Measurements from ENCODE around the gene TOM1.

Gene TOM1

DNA sequence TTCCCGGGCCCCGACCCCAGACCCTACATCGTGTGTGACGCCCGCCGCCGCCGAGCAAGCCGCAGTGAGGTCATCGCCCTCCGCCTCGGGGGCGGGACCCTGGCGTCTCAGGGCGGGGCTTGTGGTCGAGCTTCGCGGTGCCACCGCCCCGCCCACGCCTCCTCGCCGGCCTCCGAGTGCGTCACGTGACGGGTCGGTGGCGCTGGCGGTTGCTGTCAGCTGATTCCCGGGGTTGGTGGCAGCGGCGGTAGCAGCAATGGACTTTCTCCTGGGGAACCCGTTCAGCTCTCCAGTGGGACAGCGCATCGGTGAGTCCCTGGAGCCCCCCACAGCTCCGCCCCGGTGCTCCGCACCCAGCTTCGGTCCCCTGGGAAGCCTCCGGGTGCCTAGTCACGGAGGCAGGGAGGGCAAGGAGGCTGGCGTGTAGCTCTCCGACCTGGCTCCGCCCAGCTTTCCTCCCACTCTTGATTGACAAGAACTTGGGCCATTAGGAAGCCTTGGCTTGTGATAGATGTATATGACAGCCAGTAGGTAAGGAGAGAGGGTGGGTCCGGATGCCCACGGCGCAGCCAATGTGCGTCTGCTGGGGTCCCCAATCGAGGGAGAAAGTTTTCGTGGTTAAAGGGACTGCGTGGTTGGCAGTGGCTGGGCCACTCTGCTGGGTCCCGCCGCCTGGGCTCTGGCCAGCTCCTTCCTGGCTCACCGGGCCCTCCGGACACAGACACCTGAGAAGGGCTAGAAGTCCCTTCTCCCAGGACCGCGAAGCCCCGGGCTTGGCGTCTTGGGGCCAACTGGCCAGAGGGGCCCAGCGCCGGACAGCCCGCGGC, at the start of gene TOM1:
TSS of gene TOM1 (plus strand) at position 222 of the 827 bp plus-strand sequence. CDS start at position 257, 35 bp downstream.
- TF ChIP-seq ZFX (IDR thresholded peaks at IDR 0.05) = no peak
- TF ChIP-seq, protein P1, sequence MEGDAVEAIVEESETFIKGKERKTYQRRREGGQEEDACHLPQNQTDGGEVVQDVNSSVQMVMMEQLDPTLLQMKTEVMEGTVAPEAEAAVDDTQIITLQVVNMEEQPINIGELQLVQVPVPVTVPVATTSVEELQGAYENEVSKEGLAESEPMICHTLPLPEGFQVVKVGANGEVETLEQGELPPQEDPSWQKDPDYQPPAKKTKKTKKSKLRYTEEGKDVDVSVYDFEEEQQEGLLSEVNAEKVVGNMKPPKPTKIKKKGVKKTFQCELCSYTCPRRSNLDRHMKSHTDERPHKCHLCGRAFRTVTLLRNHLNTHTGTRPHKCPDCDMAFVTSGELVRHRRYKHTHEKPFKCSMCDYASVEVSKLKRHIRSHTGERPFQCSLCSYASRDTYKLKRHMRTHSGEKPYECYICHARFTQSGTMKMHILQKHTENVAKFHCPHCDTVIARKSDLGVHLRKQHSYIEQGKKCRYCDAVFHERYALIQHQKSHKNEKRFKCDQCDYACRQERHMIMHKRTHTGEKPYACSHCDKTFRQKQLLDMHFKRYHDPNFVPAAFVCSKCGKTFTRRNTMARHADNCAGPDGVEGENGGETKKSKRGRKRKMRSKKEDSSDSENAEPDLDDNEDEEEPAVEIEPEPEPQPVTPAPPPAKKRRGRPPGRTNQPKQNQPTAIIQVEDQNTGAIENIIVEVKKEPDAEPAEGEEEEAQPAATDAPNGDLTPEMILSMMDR (conservative IDR thresholded peaks at IDR 0.05) = no peak
- peak within 1 kb of the TSS; percentile 69 for H3K27ac ChIP-seq

DNA sequence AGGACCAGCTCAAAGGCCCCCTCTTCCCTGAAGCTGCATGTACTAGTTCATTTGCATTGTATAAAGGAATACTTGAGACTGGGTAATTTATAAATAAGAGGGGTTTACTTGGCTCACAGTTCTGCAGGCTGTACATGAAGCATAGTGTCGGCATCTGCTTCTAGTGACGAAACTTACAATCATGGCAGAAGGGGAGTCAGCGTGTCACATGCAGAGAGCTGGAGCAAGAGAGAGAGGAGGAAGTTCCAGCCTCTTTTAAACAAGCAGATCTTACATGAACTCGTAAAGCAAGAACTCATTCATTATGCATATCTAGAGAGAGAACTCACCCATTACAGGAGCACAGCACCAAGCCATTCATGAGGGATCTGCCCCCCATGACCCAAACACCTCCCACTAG, 49.5 kb upstream of the TOM1 start:
- H3K27ac ChIP-seq = no peak overlapping the region
- TF ChIP-seq ZFX (IDR thresholded peaks at IDR 0.05) = no peak
- TF ChIP-seq, protein P1 (conservative IDR thresholded peaks at IDR 0.05) = no peak

DNA sequence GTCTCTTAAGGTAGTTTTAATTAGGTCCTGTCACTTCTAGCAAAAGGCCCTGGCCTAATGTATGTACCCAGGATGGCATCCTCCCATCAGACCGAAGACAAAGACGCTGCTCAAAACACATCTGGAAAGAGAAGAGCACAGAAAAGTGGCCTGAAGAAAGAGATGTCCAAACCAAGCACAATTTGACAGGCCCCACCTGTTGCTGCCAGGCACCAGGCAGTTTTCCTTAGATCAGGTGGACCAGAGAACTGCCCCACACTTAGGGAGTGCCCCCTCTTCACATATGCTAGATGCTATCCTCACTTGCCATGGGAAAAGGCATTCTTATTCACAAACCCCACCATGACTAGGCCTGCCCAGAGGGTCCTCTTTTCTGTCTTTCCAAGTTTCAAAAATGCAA, 45.7 kb upstream of the TOM1 start:
- no peak for TF ChIP-seq ZFX (IDR thresholded peaks at IDR 0.05)
- TF ChIP-seq, protein P1 (conservative IDR thresholded peaks at IDR 0.05) = no peak
- no peak overlapping the region for H3K27ac ChIP-seq

DNA sequence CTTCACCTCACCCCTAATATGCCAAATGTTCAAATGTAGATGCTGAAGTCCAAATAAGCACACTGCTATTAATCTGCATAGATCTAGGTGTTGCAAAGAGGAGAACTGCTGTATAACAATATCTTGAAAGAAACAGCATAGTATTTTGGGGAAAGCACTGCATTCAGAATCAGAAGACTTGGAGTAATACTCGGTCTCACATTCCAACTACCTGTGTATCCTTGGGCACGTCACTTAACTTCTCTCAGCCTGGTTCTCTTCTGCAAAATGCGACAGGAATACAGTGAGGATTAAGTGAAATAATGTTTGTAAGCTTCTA, 42.7 kb upstream of the TOM1 start:
- H3K27ac ChIP-seq = peak overlapping the region; percentile 95
- TF ChIP-seq, protein P1 (conservative IDR thresholded peaks at IDR 0.05) = no peak
- TF ChIP-seq ZFX (IDR thresholded peaks at IDR 0.05) = no peak

DNA sequence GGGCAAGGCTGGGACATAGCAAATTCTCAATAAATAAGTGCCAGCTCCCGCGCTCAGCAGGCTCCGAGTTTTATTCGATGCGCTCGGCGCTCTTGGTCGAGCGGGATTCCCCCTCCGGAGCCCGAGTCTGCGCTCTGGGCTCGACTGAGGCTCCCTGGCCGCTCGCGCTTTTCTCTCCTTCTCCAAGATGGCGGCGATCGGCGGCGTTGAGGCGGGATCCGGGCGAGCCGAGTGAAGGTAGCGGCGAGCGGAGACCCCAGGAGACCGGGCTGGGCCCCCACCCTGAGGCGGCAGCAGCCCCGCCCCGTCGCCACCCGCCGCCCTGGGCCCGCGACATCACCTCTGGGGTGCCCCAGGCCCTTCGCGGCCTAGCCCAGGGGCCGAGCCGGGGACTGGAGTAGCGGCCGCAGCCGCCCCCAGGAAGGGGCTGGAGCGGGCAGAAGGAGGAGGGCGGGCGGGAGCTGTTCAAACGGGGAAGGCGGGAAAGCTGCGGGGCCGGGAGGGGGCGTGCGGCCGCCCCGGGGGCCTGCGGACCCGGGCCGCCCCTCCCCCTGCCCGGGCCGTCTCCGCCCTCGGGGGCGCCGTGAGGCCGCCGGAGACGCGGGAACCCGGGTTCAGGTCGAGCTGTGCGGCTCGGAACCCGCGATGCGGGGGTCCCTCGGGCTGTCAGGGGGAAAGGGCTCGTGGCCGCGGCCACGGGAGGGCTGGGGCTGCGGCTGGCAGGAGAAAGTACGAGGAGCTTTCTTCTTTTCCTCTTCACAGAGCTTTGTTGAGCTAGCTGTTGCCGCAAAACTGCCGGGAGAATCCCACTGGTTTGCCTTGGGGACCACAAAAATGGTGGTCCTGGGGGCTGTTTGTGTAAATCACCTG, 42.1 kb upstream of the TOM1 start, which contains the start of gene HMGXB4:
TSS of gene HMGXB4 (plus strand) at position 173 of the 870 bp plus-strand sequence. CDS start 4,898 bp downstream, outside the sequence.
- TF ChIP-seq ZFX (IDR thresholded peaks at IDR 0.05) = peak; percentile 100
- TF ChIP-seq, protein P1 (conservative IDR thresholded peaks at IDR 0.05) = no peak
- H3K27ac ChIP-seq = peak within 1 kb of the TSS; percentile 95

DNA sequence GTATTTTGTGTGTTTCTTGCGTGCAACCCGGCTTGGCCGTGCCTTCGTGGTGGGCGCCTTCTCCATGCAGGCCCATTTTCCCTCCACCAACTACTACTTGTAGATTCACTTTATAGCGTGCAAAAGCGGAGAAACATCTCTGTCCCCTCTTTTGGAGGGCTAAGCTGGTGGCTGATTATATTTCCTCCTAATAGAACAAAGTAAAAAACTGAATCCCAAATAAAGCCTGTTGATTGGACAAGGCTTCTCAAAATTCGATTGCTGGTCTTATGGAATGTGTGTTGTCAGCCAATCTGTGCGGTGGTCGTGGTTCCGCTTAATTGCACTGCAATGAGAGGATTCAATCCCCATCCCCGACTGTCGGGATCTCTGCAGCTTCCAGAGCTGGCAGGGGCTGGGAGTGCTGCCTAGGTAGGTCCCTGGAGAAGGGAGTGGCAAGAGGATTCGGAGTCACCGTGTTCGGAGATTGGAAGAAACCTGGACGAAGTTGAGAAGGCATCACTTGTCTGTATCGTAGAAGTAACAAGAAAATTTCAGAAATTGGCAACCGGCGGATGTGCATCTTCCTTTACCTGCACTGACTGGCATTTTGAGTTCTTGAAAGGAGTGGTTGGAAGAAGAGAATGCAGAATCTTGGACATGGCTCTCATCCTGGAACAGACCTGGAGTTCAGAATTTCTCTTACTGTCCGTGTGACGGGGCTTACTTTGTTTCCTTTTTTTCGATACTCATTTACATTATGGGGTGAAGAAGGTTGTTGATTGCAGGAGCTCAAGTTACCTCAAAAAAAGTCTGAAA, 41.3 kb upstream of the TOM1 start:
- TF ChIP-seq, protein P1 (conservative IDR thresholded peaks at IDR 0.05) = no peak
- no peak for TF ChIP-seq ZFX (IDR thresholded peaks at IDR 0.05)
- H3K27ac ChIP-seq = peak overlapping the region; percentile 95
